ENCODE data around the gene SCAMP5. TPM values are rescaled to one million over a fixed set of nuclear protein-coding genes. Genes with fewer than 3 reads are reported as not detected.

The SCAMP5 gene
- polyA plus RNA-seq, 1 donor (not counting 4 experiments of a cell fraction or from before 2014, with no cell fraction given): 1.9 TPM

- Histone ChIP-seq H3K36me3 (ENCODE audit: control insufficient read depth in 2 of 2, extremely low read depth in 1 of 2, insufficient read depth in 2 of 2, low read length in 2 of 2) (no peaks in the 10 kb centered on the region), H4K20me1 (ENCODE audit: control insufficient read depth, extremely low read depth, insufficient read depth, low read length) (no peaks in the 10 kb centered on the region), H3K4me3 (ENCODE audit: control insufficient read depth in 2 of 3, extremely low read depth in 1 of 3, insufficient read depth in 2 of 3, low read depth in 1 of 3, low read length in 3 of 3) (no peak overlapping the region), H3K9me1 (ENCODE audit: control insufficient read depth, extremely low read depth, insufficient read depth, low read length) (no peaks in the 10 kb centered on the region), H3K27ac (ENCODE audit: control insufficient read depth, insufficient read depth, low read length) (no peak overlapping the region), H3K27me3 (ENCODE audit: control insufficient read depth, extremely low read depth, insufficient read depth, low read length) (peaks cover 10% of the 10 kb centered on the region), H3K79me2 (ENCODE audit: control insufficient read depth, insufficient read depth, low read length) (no peaks in the 10 kb centered on the region), H3K9me3 (ENCODE audit: control insufficient read depth, low read depth, low read length) (no peaks in the 10 kb centered on the region), H3K4me1 (ENCODE audit: control insufficient read depth, extremely low read depth, insufficient read depth, low read length) (peaks cover 22% of the 10 kb centered on the region), H2AFZ (ENCODE audit: control insufficient read depth, low read length) (no peak overlapping the region), H3K4me2 (ENCODE audit: control insufficient read depth, extremely low read depth, insufficient read depth, low read depth, low read length) (no peak overlapping the region), H3K9ac (ENCODE audit: control insufficient read depth, extremely low read depth, insufficient read depth, low read length) (no peak overlapping the region)
- dilution Hi-C loops (cut with MboI; ENCODE audit: extremely low pct_ligation_motif_present, low sequenced_read_pairs): no loop called here
- no peak for TF ChIP-seq EZH2 (IDR thresholded peaks at IDR 0.05; ENCODE audit: low read length)
- no peak for TF ChIP-seq CTCF (optimal IDR thresholded peaks at IDR 0.05 in 1 of 3, IDR thresholded peaks at IDR 0.05 in 1 of 3, conservative IDR thresholded peaks at IDR 0.05 in 1 of 3; ENCODE audit: extremely low read depth in 1 of 3, insufficient read depth in 2 of 3, low read length in 3 of 3)
- FAIRE-seq (no peak), DNase-seq (ENCODE audit: low read depth, low spot score) (no peak)
Measured at GRCh38 chr15:75065851-75066509, 70.6 kb downstream of the SCAMP5 start.

- Histone ChIP-seq H3K4me2 (ENCODE audit: control insufficient read depth, extremely low read depth, insufficient read depth, low read depth, low read length) (no peak overlapping the region), H4K20me1 (ENCODE audit: control insufficient read depth, extremely low read depth, insufficient read depth, low read length) (no peaks in the 10 kb centered on the region), H3K9me1 (ENCODE audit: control insufficient read depth, extremely low read depth, insufficient read depth, low read length) (no peaks in the 10 kb centered on the region), H3K9ac (ENCODE audit: control insufficient read depth, extremely low read depth, insufficient read depth, low read length) (no peak overlapping the region), H3K4me1 (ENCODE audit: control insufficient read depth, extremely low read depth, insufficient read depth, low read length) (peaks cover 22% of the 10 kb centered on the region), H3K27me3 (ENCODE audit: control insufficient read depth, extremely low read depth, insufficient read depth, low read length) (peaks cover 16% of the 10 kb centered on the region), H3K79me2 (ENCODE audit: control insufficient read depth, insufficient read depth, low read length) (no peaks in the 10 kb centered on the region), H3K27ac (ENCODE audit: control insufficient read depth, insufficient read depth, low read length) (peak overlapping the region; percentile 31), H3K36me3 (ENCODE audit: control insufficient read depth in 2 of 2, extremely low read depth in 1 of 2, insufficient read depth in 2 of 2, low read length in 2 of 2) (no peaks in the 10 kb centered on the region), H3K9me3 (ENCODE audit: control insufficient read depth, low read depth, low read length) (no peaks in the 10 kb centered on the region), H3K4me3 (ENCODE audit: control insufficient read depth in 2 of 3, extremely low read depth in 1 of 3, insufficient read depth in 2 of 3, low read depth in 1 of 3, low read length in 3 of 3) (no peak overlapping the region), H2AFZ (ENCODE audit: control insufficient read depth, low read length) (no peak overlapping the region)
- peak; percentile 30 for DNase-seq (ENCODE audit: low read depth, low spot score)
- dilution Hi-C loops (cut with MboI; ENCODE audit: extremely low pct_ligation_motif_present, low sequenced_read_pairs): no loop called here
- TF ChIP-seq CTCF (optimal IDR thresholded peaks at IDR 0.05 in 1 of 3, IDR thresholded peaks at IDR 0.05 in 1 of 3, conservative IDR thresholded peaks at IDR 0.05 in 1 of 3; ENCODE audit: extremely low read depth in 1 of 3, insufficient read depth in 2 of 3, low read length in 3 of 3) (no peak), EZH2 (IDR thresholded peaks at IDR 0.05; ENCODE audit: low read length) (no peak)
- no peak for FAIRE-seq
Measured at GRCh38 chr15:75067123-75067830, 71.9 kb downstream of the SCAMP5 start.

All from keratinocyte (primary cell).